Stomach smooth muscle (tissue), 2 donors: Measurements from ENCODE around the gene BICDL1.

ENCODE experiments used
- H3K27ac ChIP-seq: one replicate; pipeline ENCODE4 v1.7.0; 2013; ENCODE audit warnings: mild to moderate bottlenecking, low read length, inconsistent platforms
- H3K27me3 ChIP-seq, 2 donors: one replicate each; pipeline ENCODE4 v1.7.0; 2013; ENCODE audit warnings: low read length in 2 of 2; ENCODE audit not compliant: insufficient read depth in 2 of 2, control insufficient read depth in 1 of 2
- H3K36me3 ChIP-seq, 2 donors: one replicate each; pipeline ENCODE4 v1.7.0; 2013; ENCODE audit warnings: low read length in 2 of 2; ENCODE audit not compliant: control insufficient read depth in 2 of 2, insufficient read depth in 2 of 2
- H3K4me1 ChIP-seq: one replicate; pipeline ENCODE4 v1.7.0; 2013; ENCODE audit warnings: low read length; ENCODE audit not compliant: control insufficient read depth, insufficient read depth
- H3K4me3 ChIP-seq, 2 donors: one replicate each; pipeline ENCODE4 v1.7.0; 2013; ENCODE audit warnings: low read length in 2 of 2
- H3K9ac ChIP-seq, 2 donors: one replicate each; pipeline ENCODE4 v1.7.0; 2013; ENCODE audit warnings: low read length in 2 of 2, mild to moderate bottlenecking in 1 of 2
- H3K9me3 ChIP-seq, 2 donors: one replicate each; pipeline ENCODE4 v1.7.0; 2013; ENCODE audit warnings: low read length in 2 of 2; ENCODE audit not compliant: control insufficient read depth in 2 of 2
- donor health status: healthy.
- donor health status: Pancreatic carcinoma.

Gene BICDL1

DNA sequence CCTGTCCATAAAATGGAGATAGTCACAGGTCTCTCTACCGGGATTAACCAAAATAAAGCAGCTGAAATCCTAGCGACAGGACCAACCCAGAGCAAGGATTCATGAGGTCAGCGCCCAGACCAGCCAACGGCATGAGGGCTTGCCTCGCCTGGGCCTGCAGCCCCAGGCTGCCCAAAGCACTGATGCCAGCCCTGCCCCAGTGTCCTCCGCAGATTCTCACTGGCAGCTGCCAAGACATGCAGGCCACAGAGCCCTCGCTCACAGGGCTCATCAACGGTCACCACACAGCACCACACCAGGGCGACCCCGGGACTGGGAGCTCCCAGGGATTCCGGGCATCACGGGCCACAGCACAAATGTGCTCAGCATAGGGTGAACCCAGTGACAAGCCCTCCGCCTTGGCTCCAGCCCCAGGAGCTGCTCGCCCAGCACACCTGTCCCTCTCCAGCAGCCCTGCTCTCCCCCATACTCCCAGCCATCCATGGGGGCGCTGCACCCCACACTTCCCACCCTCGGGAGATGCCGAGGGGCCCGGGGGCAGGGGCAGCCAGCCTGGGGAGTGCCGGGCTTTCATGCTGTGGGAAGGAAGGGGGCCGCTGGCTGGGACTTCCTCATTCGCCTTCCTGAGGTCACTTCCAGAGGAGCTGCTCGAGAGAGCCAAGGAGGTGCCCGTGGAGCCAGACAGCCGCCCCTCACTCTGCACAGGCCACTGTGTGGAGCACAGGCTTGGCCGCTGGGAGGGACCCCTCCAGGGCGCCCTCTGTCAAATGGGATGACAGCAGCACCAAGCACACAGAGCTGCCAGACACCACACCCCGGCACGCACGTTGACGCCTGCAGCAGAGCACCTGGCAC is 113.4 kb downstream of the BICDL1 start:
- H3K4me3 ChIP-seq, result no peak overlapping the region
- peaks cover 21% of the 10 kb centered on the region for H3K4me1 ChIP-seq
- no peak overlapping the region for H3K27ac ChIP-seq
- H3K9ac ChIP-seq, result no peak overlapping the region
- no peaks in the 10 kb centered on the region for H3K9me3 ChIP-seq
- peaks cover 21 to 26% of the 10 kb centered on the region in 2 donors for H3K36me3 ChIP-seq
- H3K27me3 ChIP-seq, result no peaks in the 10 kb centered on the region

GRCh38 chr12:120103044-120103338 is 114.0 kb downstream of the BICDL1 start:
- H3K27ac ChIP-seq, result no peak overlapping the region
- H3K27me3 ChIP-seq, result no peaks in the 10 kb centered on the region
- no peak overlapping the region for H3K9ac ChIP-seq
- H3K9me3 ChIP-seq, result no peaks in the 10 kb centered on the region
- peaks cover 20 to 28% of the 10 kb centered on the region in 2 donors for H3K36me3 ChIP-seq
- peaks cover 21% of the 10 kb centered on the region for H3K4me1 ChIP-seq
- no peak overlapping the region for H3K4me3 ChIP-seq

DNA sequence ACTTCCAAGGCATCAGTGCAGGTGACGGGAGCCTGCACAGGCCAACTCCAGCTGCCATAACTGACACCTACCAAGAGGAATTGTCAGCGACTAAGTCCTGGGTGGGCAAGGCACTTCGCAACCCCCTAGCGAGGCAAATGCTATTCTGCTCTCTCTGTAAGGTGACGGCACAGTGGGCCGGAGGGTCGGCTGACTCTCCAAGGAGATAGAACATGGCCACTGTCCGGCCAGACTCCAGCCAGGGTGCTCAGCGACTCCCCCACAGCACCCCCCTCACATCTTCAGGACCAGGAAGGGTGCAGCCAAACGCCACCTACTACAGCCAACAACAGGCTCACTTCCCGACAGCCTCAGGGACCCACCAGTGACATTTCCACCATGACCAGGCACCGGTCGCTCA is 114.3 kb downstream of the BICDL1 start:
- Histone ChIP-seq H3K27me3 (no peaks in the 10 kb centered on the region), H3K36me3 (peaks cover 17 to 27% of the 10 kb centered on the region in 2 donors), H3K4me1 (peaks cover 21% of the 10 kb centered on the region), H3K9me3 (no peaks in the 10 kb centered on the region), H3K4me3 (no peak overlapping the region), H3K27ac (no peak overlapping the region), H3K9ac (no peak overlapping the region)

DNA sequence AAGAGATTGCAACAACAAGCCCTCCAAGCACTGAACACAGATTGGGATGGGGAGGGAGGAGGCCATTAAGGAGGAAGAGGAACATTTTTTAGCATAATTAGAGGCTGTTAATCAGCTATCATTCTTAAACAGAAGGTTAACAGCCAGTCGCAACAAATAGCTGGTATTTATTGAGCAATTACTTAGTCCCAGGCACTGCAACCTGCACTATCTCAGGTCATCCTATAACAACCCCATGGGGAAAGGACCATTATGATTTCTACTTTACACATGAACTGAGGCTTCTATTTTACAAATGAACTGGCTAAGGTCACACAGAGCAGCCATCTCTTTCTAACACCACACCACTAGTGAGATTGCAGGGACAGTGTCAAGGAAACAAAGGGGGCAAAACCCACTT is 117.1 kb downstream of the BICDL1 start:
- peaks cover 16% of the 10 kb centered on the region for H3K4me1 ChIP-seq
- H3K4me3 ChIP-seq, result no peak overlapping the region
- H3K9me3 ChIP-seq, result no peaks in the 10 kb centered on the region
- H3K9ac ChIP-seq, result no peak overlapping the region
- H3K27ac ChIP-seq, result no peak overlapping the region
- no peaks in the 10 kb centered on the region for H3K27me3 ChIP-seq
- H3K36me3 ChIP-seq, result peaks cover 9 to 20% of the 10 kb centered on the region in 2 donors

GRCh38 chr12:120109570-120110267 is 120.7 kb downstream of the BICDL1 start:
- Histone ChIP-seq H3K27me3 (no peaks in the 10 kb centered on the region), H3K4me1 (peaks cover 16% of the 10 kb centered on the region), H3K9ac (no peak overlapping the region), H3K4me3 (no peak overlapping the region), H3K9me3 (no peaks in the 10 kb centered on the region), H3K36me3 (peaks cover 5 to 15% of the 10 kb centered on the region in 2 donors), H3K27ac (no peak overlapping the region)

DNA sequence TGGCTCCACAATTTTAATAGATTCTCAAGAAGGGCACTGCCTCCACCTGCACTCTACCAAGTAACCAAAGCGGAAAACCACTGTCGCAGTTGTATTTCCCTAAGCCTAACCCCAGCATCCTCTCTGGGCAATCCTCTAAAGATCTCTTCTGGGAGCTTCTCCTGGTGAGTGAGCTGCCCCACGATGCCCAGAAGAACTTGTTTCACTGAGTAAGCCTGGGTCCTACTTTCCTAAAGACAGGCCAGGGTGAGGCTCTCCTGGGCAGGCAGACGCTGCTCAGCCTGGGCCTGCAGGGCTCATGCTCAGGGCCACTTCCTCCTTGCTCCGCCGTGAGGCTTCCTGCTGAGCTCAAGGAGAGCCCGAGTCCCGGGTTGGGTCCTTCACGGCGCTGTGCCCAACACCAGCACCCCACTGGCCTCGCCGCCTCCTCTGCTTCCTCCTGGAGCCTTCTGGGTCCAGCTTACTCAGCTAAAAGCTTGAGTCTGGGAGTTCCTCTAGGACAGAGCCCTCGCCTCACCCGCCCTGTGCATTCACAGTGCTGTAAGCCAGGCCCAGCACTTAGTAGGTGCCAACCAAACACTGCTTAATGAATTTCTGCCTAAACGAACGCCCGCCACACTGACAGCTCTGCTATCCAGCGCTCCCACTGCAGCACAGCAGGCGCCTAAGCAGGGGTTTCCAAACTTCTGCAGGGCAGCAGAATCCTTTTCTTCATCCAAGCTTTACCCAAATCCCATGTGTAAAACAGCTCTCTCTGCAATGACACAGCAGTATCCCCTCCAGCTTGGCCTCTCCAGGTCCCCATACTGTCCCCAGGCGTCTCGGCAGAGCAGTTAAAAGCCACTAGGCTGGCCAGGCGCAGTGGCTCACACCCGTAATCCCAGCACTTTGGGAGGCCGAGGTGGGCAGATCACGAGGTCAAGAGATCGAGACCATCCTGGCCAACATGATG is 121.8 kb downstream of the BICDL1 start:
- no peak overlapping the region for H3K9ac ChIP-seq
- H3K27ac ChIP-seq, result no peak overlapping the region
- H3K27me3 ChIP-seq, result no peaks in the 10 kb centered on the region
- peaks cover 27% of the 10 kb centered on the region for H3K4me1 ChIP-seq
- no peak overlapping the region for H3K4me3 ChIP-seq
- H3K9me3 ChIP-seq, result no peaks in the 10 kb centered on the region
- H3K36me3 ChIP-seq, result peaks cover 5 to 11% of the 10 kb centered on the region in 2 donors

DNA sequence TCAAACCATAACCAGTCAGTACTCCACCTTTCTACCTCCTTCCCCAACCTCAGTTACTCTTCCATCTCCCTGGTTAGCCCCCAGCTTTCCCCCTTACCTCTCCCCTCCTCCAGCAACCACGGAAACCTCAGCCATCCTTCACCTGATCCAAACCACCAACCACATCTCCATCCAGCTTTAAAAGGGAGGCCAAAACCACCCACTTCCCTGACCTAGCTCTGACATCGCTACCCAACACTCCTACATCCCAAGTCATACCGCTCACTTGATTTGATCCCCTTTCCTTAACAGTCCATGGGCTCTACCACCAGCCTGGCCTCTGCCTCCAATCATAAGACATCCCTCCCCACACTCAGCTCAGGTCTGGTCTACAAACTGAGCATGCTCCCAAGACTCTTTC is 126.0 kb downstream of the BICDL1 start:
- Histone ChIP-seq H3K4me1 (peaks cover 44% of the 10 kb centered on the region), H3K9me3 (no peaks in the 10 kb centered on the region), H3K4me3 (peak overlapping the region; percentile 90 to 98), H3K27me3 (no peaks in the 10 kb centered on the region), H3K9ac (peak overlapping the region; percentile 75 to 91), H3K27ac (no peak overlapping the region), H3K36me3 (peaks cover 5 to 6% of the 10 kb centered on the region in 2 donors)

GRCh38 chr12:120115692-120116440 is 126.8 kb downstream of the BICDL1 start:
- peak overlapping the region; percentile 53 for H3K27ac ChIP-seq
- no peaks in the 10 kb centered on the region for H3K27me3 ChIP-seq
- H3K4me3 ChIP-seq, result peak overlapping the region; percentile 90 to 98
- H3K36me3 ChIP-seq, result peaks cover 5 to 6% of the 10 kb centered on the region in 2 donors
- peaks cover 41% of the 10 kb centered on the region for H3K4me1 ChIP-seq
- H3K9ac ChIP-seq, result peak overlapping the region; percentile 75 to 91
- no peaks in the 10 kb centered on the region for H3K9me3 ChIP-seq

DNA sequence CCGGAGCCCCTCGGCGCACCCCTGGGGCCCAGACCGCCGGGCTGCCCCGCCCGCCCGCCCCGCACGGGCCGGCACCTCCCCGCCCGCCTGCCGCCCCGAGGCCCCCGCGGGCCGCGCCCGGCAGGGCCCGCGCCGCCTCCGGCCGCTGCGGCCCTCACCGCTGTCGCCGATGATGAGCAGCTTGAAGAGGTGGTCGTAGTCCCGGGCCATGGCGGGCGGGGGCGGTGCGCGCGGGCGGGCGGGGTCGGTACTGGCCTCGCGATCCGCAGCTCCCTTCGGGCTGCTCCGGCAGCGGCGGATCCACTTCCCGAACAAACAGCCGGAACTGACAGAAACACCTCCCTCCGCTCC is 127.4 kb downstream of the BICDL1 start, which contains the start of gene RAB35:
Gene RAB35, minus strand, starts transcription at position 313 of the 351 bp plus-strand sequence. Its CDS starts 103 bp downstream, at position 210.
- Histone ChIP-seq H3K27me3 (no peaks in the 10 kb centered on the region), H3K27ac (peak within 1 kb of the TSS; percentile 80), H3K9me3 (no peaks in the 10 kb centered on the region), H3K4me1 (peaks cover 37% of the 10 kb centered on the region), H3K36me3 (peaks cover 5 to 6% of the 10 kb centered on the region in 2 donors), H3K4me3 (peak within 1 kb of the TSS; percentile 90 to 98), H3K9ac (peak within 1 kb of the TSS; percentile 80 to 91)
